Caco-2 (cell line): ENCODE data around the gene BMAL1. TPM values are rescaled to one million over a fixed set of nuclear protein-coding genes. Genes with fewer than 3 reads are reported as not detected.

Experiments used
- BruUV-seq: library from RNA; stranded (reverse); fragments of 400-500 nt; replicated peaks from 2 replicates; lab custom pipeline; 2021; lab: Mats Ljungman, UMichigan
- CTCF ChIA-PET: fragments of 300-600 bp; sonication (Branson Sonifier 250); formaldehyde crosslinking; loops from one replicate; lab custom pipeline; 2022; ENCODE audit warnings: antibody characterized with exemption; lab: Charles Lee
- POLR2A ChIA-PET: fragments of 300-600 bp; sonication (Branson Sonifier 250); formaldehyde crosslinking; loops from one replicate; lab custom pipeline; 2022; ENCODE audit warnings: antibody characterized with exemption; lab: Charles Lee
- DNase-seq, 2 experiments: peaks; one replicate each; pipeline versions ENCODE4 v3.0.0 to v3.0.0-alpha.2; 2020 to 2022
- H3K27me3 ChIP-seq: replicated peaks from 2 replicates; pipeline ENCODE4 v1.6.0; 2011; ENCODE audit warnings: low read length; ENCODE audit not compliant: control insufficient read depth, insufficient read depth
- H3K36me3 ChIP-seq: 2 replicates; pipeline ENCODE4 v1.5.1; 2011; ENCODE audit warnings: low read length; ENCODE audit not compliant: control insufficient read depth, insufficient read depth
- H3K4me1 ChIP-seq: fragments of 250-450 bp; sonication (Bioruptor Pico); 2 replicates; pipeline ENCODE4 v1.5.1; 2020; ENCODE audit warnings: mild to moderate bottlenecking
- H3K4me3 ChIP-seq: 2 replicates; pipeline ENCODE4 v1.5.1; 2011; ENCODE audit warnings: low read depth, mild to moderate bottlenecking, control low read depth, low read length
- H3K9me3 ChIP-seq: fragments of 250-450 bp; sonication (Bioruptor Pico); 2 replicates; pipeline ENCODE4 v1.5.1; 2020; ENCODE audit warnings: mild to moderate bottlenecking, moderate library complexity
- H3K27ac Mint-ChIP-seq: one replicate; pipeline ENCODE4 v1.8.0; 2022; ENCODE audit warnings: mixed read lengths; ENCODE audit not compliant: unreplicated experiment
- H3K27me3 Mint-ChIP-seq: one replicate; pipeline ENCODE4 v1.8.0; 2022; ENCODE audit warnings: mixed read lengths; ENCODE audit not compliant: insufficient read depth, unreplicated experiment
- H3K36me3 Mint-ChIP-seq: one replicate; pipeline ENCODE4 v1.8.0; 2022; ENCODE audit warnings: mild to moderate bottlenecking, mixed read lengths; ENCODE audit not compliant: insufficient read depth, unreplicated experiment
- H3K4me1 Mint-ChIP-seq: one replicate; pipeline ENCODE4 v1.8.0; 2022; ENCODE audit warnings: low read depth, mixed read lengths; ENCODE audit not compliant: unreplicated experiment
- H3K4me3 Mint-ChIP-seq: one replicate; pipeline ENCODE4 v1.8.0; 2022; ENCODE audit warnings: mild to moderate bottlenecking, moderate library complexity, mixed read lengths; ENCODE audit not compliant: unreplicated experiment
- H3K9me3 Mint-ChIP-seq: one replicate; pipeline ENCODE4 v1.8.0; 2022; ENCODE audit warnings: mixed read lengths; ENCODE audit not compliant: unreplicated experiment
- intact Hi-C: fragments of 100-400 bp; cut with micrococcal nuclease; formaldehyde crosslinking; loops from one replicate; pipeline ENCODE4 v1.10.0; 2022; ENCODE audit not compliant: unreplicated experiment
- total RNA-seq: library from RNA; stranded (reverse); gene quantifications from 2 replicates; pipeline ENCODE4 v1.2.3, GENCODE V29; 2022
- TF ChIP-seq, protein P1 (sequence below), 2 experiments: fragments of 200-600 bp in 1 of 2; IDR thresholded peaks; 1 replicate in 1 of 2; 2 replicates in 1 of 2; pipeline versions ENCODE4 v1.5.1 to v1.8.0; 2011 to 2022; ENCODE audit warnings: antibody characterized with exemption in 1 of 2, control low read depth in 1 of 2, inconsistent platforms in 1 of 2, low read depth in 1 of 2, low read length in 1 of 2, mild to moderate bottlenecking in 1 of 2, moderate library complexity in 1 of 2; ENCODE audit not compliant: insufficient read depth in 1 of 2, severe bottlenecking in 1 of 2, unreplicated experiment in 1 of 2

The BMAL1 gene
- total RNA-seq, 1 experiment from 2014 or later, result 17.9 TPM

DNA sequence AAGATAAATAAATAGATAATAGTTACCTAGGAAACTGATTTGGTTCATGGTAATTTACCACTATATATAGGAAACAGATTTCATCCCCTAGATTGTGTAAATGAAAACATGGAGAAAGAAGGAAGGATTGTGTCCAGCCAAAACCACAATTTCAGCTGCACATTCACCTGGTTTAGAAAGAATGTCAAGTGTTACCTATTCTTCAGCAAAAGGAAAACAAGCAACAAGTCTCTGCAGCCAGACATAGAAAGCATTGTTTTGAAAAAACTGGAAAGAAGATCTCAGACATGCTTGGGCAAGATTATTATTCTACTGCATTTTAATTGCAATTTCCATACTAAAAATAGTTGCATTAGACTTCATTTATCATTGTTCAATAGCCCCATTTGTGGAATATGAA, 8.8 kb upstream of the BMAL1 start:
- no peaks in the 10 kb centered on the region for H3K4me1 Mint-ChIP-seq
- no peak overlapping the region for H3K4me3 Mint-ChIP-seq
- Histone ChIP-seq H3K36me3 (no peaks in the 10 kb centered on the region), H3K27me3 (no peaks in the 10 kb centered on the region), H3K9me3 (no peaks in the 10 kb centered on the region), H3K4me1 (no peaks in the 10 kb centered on the region), H3K4me3 (no peak overlapping the region)
- no peaks in the 10 kb centered on the region for H3K36me3 Mint-ChIP-seq
- H3K9me3 Mint-ChIP-seq, result no peaks in the 10 kb centered on the region
- TF ChIP-seq, protein P1, sequence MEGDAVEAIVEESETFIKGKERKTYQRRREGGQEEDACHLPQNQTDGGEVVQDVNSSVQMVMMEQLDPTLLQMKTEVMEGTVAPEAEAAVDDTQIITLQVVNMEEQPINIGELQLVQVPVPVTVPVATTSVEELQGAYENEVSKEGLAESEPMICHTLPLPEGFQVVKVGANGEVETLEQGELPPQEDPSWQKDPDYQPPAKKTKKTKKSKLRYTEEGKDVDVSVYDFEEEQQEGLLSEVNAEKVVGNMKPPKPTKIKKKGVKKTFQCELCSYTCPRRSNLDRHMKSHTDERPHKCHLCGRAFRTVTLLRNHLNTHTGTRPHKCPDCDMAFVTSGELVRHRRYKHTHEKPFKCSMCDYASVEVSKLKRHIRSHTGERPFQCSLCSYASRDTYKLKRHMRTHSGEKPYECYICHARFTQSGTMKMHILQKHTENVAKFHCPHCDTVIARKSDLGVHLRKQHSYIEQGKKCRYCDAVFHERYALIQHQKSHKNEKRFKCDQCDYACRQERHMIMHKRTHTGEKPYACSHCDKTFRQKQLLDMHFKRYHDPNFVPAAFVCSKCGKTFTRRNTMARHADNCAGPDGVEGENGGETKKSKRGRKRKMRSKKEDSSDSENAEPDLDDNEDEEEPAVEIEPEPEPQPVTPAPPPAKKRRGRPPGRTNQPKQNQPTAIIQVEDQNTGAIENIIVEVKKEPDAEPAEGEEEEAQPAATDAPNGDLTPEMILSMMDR (IDR thresholded peaks at IDR 0.05; ENCODE audit: insufficient read depth in 1 of 2, low read depth in 1 of 2, low read length in 1 of 2, severe bottlenecking in 1 of 2, unreplicated experiment in 1 of 2), result no peak
- no peak overlapping the region for H3K27ac Mint-ChIP-seq
- no TSS peak for BruUV-seq
- POLR2A ChIA-PET, result no interaction called here
- peaks cover 18% of the 10 kb centered on the region for H3K27me3 Mint-ChIP-seq
- CTCF ChIA-PET, result no interaction called here
- intact Hi-C loops, result no loop called here
- no peak for DNase-seq

DNA sequence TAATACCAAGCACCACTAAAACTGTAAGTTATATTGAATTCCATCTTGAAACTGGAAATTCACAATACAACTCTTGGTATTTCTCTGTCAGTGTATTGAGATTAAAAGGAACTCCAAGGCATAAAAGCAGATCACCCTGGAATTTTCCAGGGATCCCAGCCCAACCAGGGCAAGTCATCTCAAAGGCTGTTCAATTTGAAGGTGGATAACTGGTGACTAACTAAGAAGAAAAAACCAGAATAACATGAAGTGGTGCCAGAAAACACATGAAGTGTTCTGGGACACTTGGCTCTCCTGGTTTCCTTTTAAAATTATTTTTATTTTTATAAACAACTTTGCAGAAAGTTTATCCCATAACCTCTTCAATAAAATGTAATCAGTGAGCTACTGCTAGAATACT, 7.8 kb upstream of the BMAL1 start:
- no peaks in the 10 kb centered on the region for H3K9me3 Mint-ChIP-seq
- Histone ChIP-seq H3K4me1 (no peaks in the 10 kb centered on the region), H3K36me3 (no peaks in the 10 kb centered on the region), H3K9me3 (no peaks in the 10 kb centered on the region), H3K27me3 (no peaks in the 10 kb centered on the region; the same call in 1 of the 2 replicates), H3K4me3 (no peak overlapping the region)
- H3K27ac Mint-ChIP-seq, result no peak overlapping the region
- H3K4me1 Mint-ChIP-seq, result no peaks in the 10 kb centered on the region
- intact Hi-C loops, result no loop called here
- no TSS peak for BruUV-seq
- TF ChIP-seq, protein P1 (IDR thresholded peaks at IDR 0.05; ENCODE audit: insufficient read depth in 1 of 2, low read depth in 1 of 2, low read length in 1 of 2, severe bottlenecking in 1 of 2, unreplicated experiment in 1 of 2), result no peak
- no peak overlapping the region for H3K4me3 Mint-ChIP-seq
- DNase-seq, result no peak
- CTCF ChIA-PET, result no interaction called here
- H3K27me3 Mint-ChIP-seq, result peaks cover 24% of the 10 kb centered on the region
- POLR2A ChIA-PET, result no interaction called here
- H3K36me3 Mint-ChIP-seq, result no peaks in the 10 kb centered on the region

DNA sequence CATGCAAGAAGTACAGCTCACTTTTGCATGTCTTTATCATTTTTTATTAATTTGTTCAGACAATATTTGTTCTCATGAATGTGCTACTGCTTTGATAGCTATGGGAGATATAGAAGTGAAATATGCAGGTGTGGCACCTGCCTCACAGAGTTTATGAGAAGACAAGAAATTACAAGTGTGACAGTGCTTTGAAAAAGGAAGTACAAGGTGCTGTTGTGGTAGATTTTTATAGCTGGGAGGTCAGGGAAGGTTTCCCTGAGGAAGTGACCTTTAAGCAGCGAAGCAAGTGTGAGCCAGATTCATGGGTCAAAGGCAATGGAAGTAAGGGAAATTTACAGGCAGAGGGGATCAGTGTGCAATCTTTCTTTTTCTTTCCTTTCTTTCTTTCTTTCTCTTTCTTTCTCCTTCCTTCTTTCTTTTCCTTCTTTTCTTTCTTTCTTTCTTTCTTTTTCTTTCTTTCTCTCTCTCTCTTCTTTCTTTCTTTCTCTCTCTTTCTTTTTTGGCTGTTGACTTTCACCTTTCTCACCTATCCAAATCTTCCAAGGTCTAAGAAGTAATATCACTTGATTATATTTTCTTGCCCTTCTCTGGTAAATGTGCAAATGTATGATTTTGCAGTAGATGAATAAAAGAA, 6.4 kb upstream of the BMAL1 start:
- TF ChIP-seq, protein P1 (IDR thresholded peaks at IDR 0.05; ENCODE audit: insufficient read depth in 1 of 2, low read depth in 1 of 2, low read length in 1 of 2, severe bottlenecking in 1 of 2, unreplicated experiment in 1 of 2), result no peak
- Histone ChIP-seq H3K4me1 (peaks cover 1% of the 10 kb centered on the region; the same call in 1 of the 2 replicates), H3K9me3 (no peaks in the 10 kb centered on the region), H3K27me3 (no peaks in the 10 kb centered on the region; the same call in 1 of the 2 replicates), H3K36me3 (no peaks in the 10 kb centered on the region), H3K4me3 (no peak overlapping the region)
- intact Hi-C loops, result no loop called here
- Mint-ChIP-seq H3K27me3 (peaks cover 28% of the 10 kb centered on the region), H3K36me3 (no peaks in the 10 kb centered on the region), H3K4me3 (no peak overlapping the region), H3K4me1 (no peaks in the 10 kb centered on the region), H3K27ac (no peak overlapping the region), H3K9me3 (no peaks in the 10 kb centered on the region)
- no TSS peak for BruUV-seq
- ChIA-PET POLR2A (no interaction called here), CTCF (no interaction called here)
- DNase-seq, result no peak
